K562 (cell line): ENCODE results near the gene BMPER. TPM values are rescaled to one million over a fixed set of nuclear protein-coding genes. Genes with fewer than 3 reads are reported as not detected.

ENCODE experiments used
- ATAC-seq: fragments of 200-7000 bp; cut with Tn5 transposase; 3 replicates; pipeline ENCODE4 v1.9.1; 2020; ENCODE audit warnings: moderate library complexity
- BruUV-seq: library from RNA; stranded (reverse); fragments of 400-500 nt; replicated peaks from 2 replicates; lab custom pipeline; 2021; lab: Mats Ljungman, UMichigan
- CTCF ChIA-PET: fragments of 300-600 bp; formaldehyde crosslinking; extraction: SDS; loops from one replicate; lab custom pipeline; 2021; ENCODE audit warnings: low intra/inter-chr PET ratio; lab: Yijun Ruan, JAX
- POLR2A ChIA-PET: fragments of 300-600, 350-650 bp; sonication (Branson Sonifier 250); formaldehyde crosslinking; extraction: SDS; loops from one replicate; lab custom pipeline; 2021; ENCODE audit warnings: antibody characterized with exemption, inconsistent platforms; lab: Yijun Ruan, JAX
- DNase-seq, 4 experiments: peaks; one replicate each; pipeline versions ENCODE4 v3.0.0 to v3.0.0-alpha.2; 2011 to 2018; ENCODE audit warnings: low spot score in 3 of 4, mixed read lengths in 3 of 4; ENCODE audit errors: extremely low read depth in 1 of 4
- FAIRE-seq: peaks from 2 replicates; lab custom pipeline; 2011; peaks lifted over from hg19 to GRCh38; lab: Jason Lieb, UNC
- H2AFZ ChIP-seq: 2 replicates; pipeline ENCODE4 v1.6.0; 2011; ENCODE audit warnings: low read depth, low read length, control low read depth, inconsistent platforms
- H3K27ac ChIP-seq: fragments of 200-600 bp; 3 replicates; pipeline ENCODE4 v1.8.0; 2011; ENCODE audit warnings: low read depth, mild to moderate bottlenecking, control low read depth, inconsistent platforms, low read length, moderate library complexity, mixed read lengths; ENCODE audit errors: extremely low read depth
- H3K27me3 ChIP-seq, 2 experiments: fragments of 300-600 bp in 1 of 2; 2 replicates in 1 of 2; 3 replicates in 1 of 2; pipeline versions ENCODE4 v1.6.0 to v1.8.0; 2011; ENCODE audit warnings: inconsistent platforms in 2 of 2, low read length in 2 of 2, mild to moderate bottlenecking in 1 of 2, mixed read lengths in 1 of 2, moderate library complexity in 1 of 2; ENCODE audit not compliant: control insufficient read depth in 2 of 2, insufficient read depth in 2 of 2
- H3K36me3 ChIP-seq: fragments of 300-600 bp; 3 replicates; pipeline ENCODE4 v1.8.0; 2011; ENCODE audit warnings: mild to moderate bottlenecking, low read length, inconsistent platforms; ENCODE audit not compliant: control insufficient read depth, insufficient read depth
- H3K4me1 ChIP-seq, 2 experiments: fragments of 200-600 bp in 1 of 2; replicated peaks in 1 of 2; 2 replicates in 1 of 2; 3 replicates in 1 of 2; pipeline versions ENCODE4 v1.5.1 to v1.8.0; 2011; ENCODE audit warnings: inconsistent platforms in 2 of 2, low read length in 2 of 2, mild to moderate bottlenecking in 1 of 2, mixed read lengths in 1 of 2, moderate library complexity in 1 of 2; ENCODE audit not compliant: control insufficient read depth in 2 of 2, insufficient read depth in 2 of 2
- H3K4me2 ChIP-seq: 2 replicates; pipeline ENCODE4 v1.6.1; 2011; ENCODE audit warnings: low read length, control low read depth, inconsistent platforms, mixed read lengths; ENCODE audit not compliant: insufficient read depth
- H3K4me3 ChIP-seq: fragments of 200-600 bp; sonication (generic), shearing (Covaris generic); 2 replicates; pipeline ENCODE4 v1.5.1; 2016; ENCODE audit warnings: control low read depth, inconsistent platforms
- H3K79me2 ChIP-seq: fragments of 200-600 bp; 3 replicates; pipeline ENCODE4 v1.8.0; 2011; ENCODE audit warnings: low read length, inconsistent platforms; ENCODE audit not compliant: control insufficient read depth, insufficient read depth
- H3K9ac ChIP-seq, 2 experiments: 2 replicates each; pipeline versions ENCODE4 v1.6.0 to v1.6.1; 2011; ENCODE audit warnings: low read depth in 2 of 2, low read length in 2 of 2, control low read depth in 1 of 2, inconsistent platforms in 1 of 2, mild to moderate bottlenecking in 1 of 2, mixed read lengths in 1 of 2; ENCODE audit not compliant: insufficient read depth in 1 of 2
- H3K9me1 ChIP-seq: one replicate; pipeline ENCODE4 v1.6.0; 2011; ENCODE audit warnings: inconsistent platforms, mild to moderate bottlenecking, low read length, moderate library complexity; ENCODE audit not compliant: control insufficient read depth, insufficient read depth
- H3K9me3 ChIP-seq: replicated peaks from 2 replicates; pipeline ENCODE4 v1.5.1; 2011; ENCODE audit warnings: low read depth, low read length, inconsistent platforms; ENCODE audit not compliant: control insufficient read depth, insufficient read depth
- H4K20me1 ChIP-seq: replicated peaks from 2 replicates; pipeline ENCODE4 v1.6.1; 2011; ENCODE audit warnings: low read length, inconsistent platforms, mixed read lengths; ENCODE audit not compliant: control insufficient read depth, insufficient read depth
- MGA ChIP-seq: fragments of 450-650 bp; IDR thresholded peaks from 2 replicates; pipeline ENCODE4 v1.6.1; 2016; ENCODE audit warnings: mild to moderate bottlenecking, moderate library complexity
- NFXL1 ChIP-seq: fragments of 450-650 bp; formaldehyde crosslinking; IDR thresholded peaks from 2 replicates; pipeline ENCODE4 v1.4.0; 2021; ENCODE audit warnings: mild to moderate bottlenecking
- NR4A1 ChIP-seq, 2 experiments: fragments of 250-450 bp in 1 of 2; fragments of 450-650 bp in 1 of 2; sonication (Bioruptor Pico) in 1 of 2; IDR thresholded peaks; 2 replicates each; pipeline versions ENCODE4 v1.4.0 to v1.6.1; 2016 to 2020; ENCODE audit warnings: mild to moderate bottlenecking in 2 of 2, missing compliant biosample characterization in 1 of 2, missing genetic modification characterization in 1 of 2, moderate library complexity in 1 of 2
- TFE3 ChIP-seq: fragments of 450-650 bp; formaldehyde crosslinking; IDR thresholded peaks from 2 replicates; pipeline ENCODE4 v1.4.0; 2020; ENCODE audit warnings: mild to moderate bottlenecking, mixed read lengths
- ZBTB8A ChIP-seq: fragments of 450-650 bp; IDR thresholded peaks from 2 replicates; pipeline ENCODE4 v1.6.1; 2018; ENCODE audit warnings: mild to moderate bottlenecking, moderate library complexity; ENCODE audit not compliant: partially characterized antibody
- ZFPM2 ChIP-seq: fragments of 250-450 bp; sonication (Bioruptor Pico); IDR thresholded peaks from 2 replicates; pipeline ENCODE4 v1.5.1; 2022; ENCODE audit warnings: mild to moderate bottlenecking
- ZNF175 ChIP-seq: fragments of 200-800 bp; sonication (Bioruptor generic); IDR thresholded peaks from 2 replicates; pipeline ENCODE4 v1.6.1; 2016; ENCODE audit warnings: low read depth, mild to moderate bottlenecking, missing genetic modification characterization, missing compliant biosample characterization
- ZNF507 ChIP-seq: conservative IDR thresholded peaks from 2 replicates; pipeline ENCODE4 v1.6.1; 2017; ENCODE audit warnings: missing genetic modification characterization, missing compliant biosample characterization
- WGBS: fragments of 100-300 bp; shearing (Covaris generic); methylation state at CpG from one replicate; pipeline ENCODE4 v1.1.6; 2016; ENCODE audit warnings: low coverage, mixed read lengths; ENCODE audit not compliant: insufficient coverage; ENCODE audit errors: missing lambda C conversion rate; 5-methylcytosine and 5-hydroxymethylcytosine counted together
- in situ Hi-C: fragments of 300-500 bp; cut with MboI; formaldehyde crosslinking; loops from 4 replicates; pipeline ENCODE4 v1.15.0; 2018; ENCODE audit warnings: inconsistent platforms, mixed read lengths
- intact Hi-C: fragments of 100-400 bp; cut with micrococcal nuclease; formaldehyde crosslinking; loops from 2 replicates; pipeline ENCODE4 v1.14.2; 2022
- polyA plus RNA-seq, 8 experiments: library from polyadenylated mRNA; depleted of rRNA in 4 of 8; stranded (reverse) in 5 of 8; unstranded in 3 of 8; fragments of >200 nt; fragmentation: Nextera tagmentation in 2 of 8; fragmentation: Illumina TruSeq in 1 of 8; extraction: Ambion mirVana in 2 of 8; extraction: Trizol in 1 of 8; gene quantifications; 2 replicates each; pipeline versions ENCODE4 v1.2.1 to v1.2.3, GENCODE V29; 2011 to 2014; ENCODE audit warnings: inconsistent platforms in 1 of 8, missing spikeins in 1 of 8
- total RNA-seq, 7 experiments: library from RNA; depleted of rRNA in 6 of 7; stranded (reverse); fragments of >200 nt in 6 of 7; fragmentation: Illumina TruSeq in 2 of 7; extraction: Trizol in 2 of 7; gene quantifications; 2 replicates each; pipeline versions ENCODE4 v1.2.1 to v1.2.3, GENCODE V29; 2011 to 2021; ENCODE audit warnings: low replicate concordance in 1 of 7

Gene BMPER
- total and polyA plus RNA-seq, 9 of the 15 experiments (the other 6 are each of a cell fraction or from before 2014, with no cell fraction given), result not detected

DNA sequence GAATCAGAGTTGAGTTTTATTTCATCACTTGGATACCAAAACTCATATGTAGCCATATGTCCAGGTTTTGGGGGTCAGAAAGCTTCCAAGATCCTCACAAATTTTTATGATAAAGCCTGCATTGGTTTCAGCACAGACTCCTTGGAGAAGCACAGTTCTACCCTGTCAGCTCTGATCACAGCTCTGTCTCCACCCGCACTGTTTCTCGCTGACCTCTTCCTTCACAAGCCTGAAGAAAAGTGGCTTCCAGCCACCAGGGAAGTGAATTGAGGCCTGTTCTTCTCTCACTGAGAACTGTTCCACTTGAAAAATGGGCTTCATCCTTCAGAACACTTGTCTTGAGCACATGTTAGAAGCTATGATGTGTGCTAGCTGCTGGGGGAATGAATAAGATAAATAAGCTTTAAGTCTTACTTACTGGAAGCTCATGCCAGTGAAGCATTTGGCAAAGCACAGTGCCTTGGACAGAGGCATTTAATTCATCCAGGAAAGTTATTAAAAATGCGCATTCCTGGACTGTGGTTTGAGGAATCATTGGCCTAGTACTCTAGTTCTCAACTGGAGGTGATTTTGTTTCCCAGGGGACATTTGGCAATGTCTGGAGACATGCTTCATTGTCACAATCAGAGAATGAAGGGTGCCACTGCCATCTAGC lies 133.6 kb downstream of the BMPER start:
- in situ Hi-C loops, result no loop called here
- CTCF ChIA-PET, result no interaction called here
- H3K9me1 ChIP-seq, result no peaks in the 10 kb centered on the region
- H3K4me2 ChIP-seq, result no peak overlapping the region
- H2AFZ ChIP-seq, result no peak overlapping the region
- no peak overlapping the region for H3K4me3 ChIP-seq
- POLR2A ChIA-PET, result interaction anchor here (0.8 kb wide), 1 partner anchor 61 kb away, joined by 3 read pairs; no protein-coding TSS in a partner anchor
- no peak for DNase-seq
- intact Hi-C loops, result no loop called here
- no peak overlapping the region for H3K9ac ChIP-seq
- H3K36me3 ChIP-seq, result no peaks in the 10 kb centered on the region
- no peaks in the 10 kb centered on the region for H3K9me3 ChIP-seq
- FAIRE-seq, result no peak
- H3K27ac ChIP-seq, result no peak overlapping the region
- no peak for ATAC-seq
- no peaks in the 10 kb centered on the region for H4K20me1 ChIP-seq
- WGBS, result 0% methylated on average over 3 of the region's 3 CpGs
- H3K79me2 ChIP-seq, result no peaks in the 10 kb centered on the region
- H3K4me1 ChIP-seq, result no peaks in the 10 kb centered on the region
- no peaks in the 10 kb centered on the region for H3K27me3 ChIP-seq
- BruUV-seq, result no TSS peak
- TF ChIP-seq ZNF175 (CRISPR knock-in tag) (no peak), ZFPM2 (CRISPR knock-in tag) (no peak), TFE3 (CRISPR knock-in tag) (no peak), ZNF507 (tag) (no peak), ZBTB8A (no peak), NFXL1 (no peak), MGA (no peak), NR4A1 (CRISPR knock-in tag; IDR thresholded peaks at IDR 0.05) (no peak), NR4A1 (tag; IDR thresholded peaks at IDR 0.05) (no peak)
